DND-41 (cell line): ENCODE results near the gene SLC16A1.

ENCODE experiments used
- ATAC-seq: fragments of 200-7000 bp; cut with Tn5 transposase; 3 replicates; pipeline ENCODE4 v1.9.1; 2021; ENCODE audit warnings: low read depth; ENCODE audit not compliant: insufficient read depth
- DNase-seq: peaks from one replicate; pipeline ENCODE4 v3.0.0-alpha.2; 2020
- H2AFZ ChIP-seq: 2 replicates; pipeline ENCODE4 v1.6.0; 2012; ENCODE audit warnings: low read depth, low read length
- H3K27ac ChIP-seq: 2 replicates; pipeline ENCODE4 v1.5.1; 2012; ENCODE audit warnings: low read length, inconsistent platforms
- H3K27me3 ChIP-seq: fragments of 200-600 bp; sonication (generic); 2 replicates; pipeline ENCODE4 v1.6.0; 2012; ENCODE audit warnings: low read length, mild to moderate bottlenecking, inconsistent platforms; ENCODE audit not compliant: insufficient read depth, poor library complexity
- H3K36me3 ChIP-seq: 2 replicates; pipeline ENCODE4 v1.5.1; 2012; ENCODE audit warnings: low read length, inconsistent platforms; ENCODE audit not compliant: insufficient read depth
- H3K4me1 ChIP-seq: 2 replicates; pipeline ENCODE4 v1.5.1; 2012; ENCODE audit warnings: mild to moderate bottlenecking, low read length; ENCODE audit not compliant: insufficient read depth
- H3K4me2 ChIP-seq: 2 replicates; pipeline ENCODE4 v1.6.0; 2012; ENCODE audit warnings: mild to moderate bottlenecking, moderate library complexity, low read length, inconsistent platforms; ENCODE audit not compliant: insufficient read depth
- H3K4me3 ChIP-seq, 2 experiments: fragments of 200-600 bp in 1 of 2; shearing (Covaris generic) in 1 of 2; 2 replicates each; pipeline ENCODE4 v1.5.1; 2012 to 2016; ENCODE audit warnings: inconsistent platforms in 2 of 2, low read length in 2 of 2, mild to moderate bottlenecking in 2 of 2, low read depth in 1 of 2, moderate library complexity in 1 of 2
- H3K79me2 ChIP-seq: 2 replicates; pipeline ENCODE4 v1.6.0; 2012; ENCODE audit warnings: low read length, inconsistent platforms; ENCODE audit not compliant: insufficient read depth
- H3K9ac ChIP-seq: 2 replicates; pipeline ENCODE4 v1.6.0; 2012; ENCODE audit warnings: low read depth, mild to moderate bottlenecking, inconsistent platforms, low read length, moderate library complexity
- H3K9me3 ChIP-seq: 2 replicates; pipeline ENCODE4 v1.5.1; 2012; ENCODE audit warnings: low read length, moderate library complexity, mild to moderate bottlenecking, inconsistent platforms; ENCODE audit not compliant: insufficient read depth, severe bottlenecking
- H4K20me1 ChIP-seq: 2 replicates; pipeline ENCODE4 v1.6.0; 2012; ENCODE audit warnings: low read length; ENCODE audit not compliant: insufficient read depth
- EZH2 ChIP-seq: IDR thresholded peaks from 3 replicates; pipeline ENCODE4 v1.6.1; 2012; ENCODE audit warnings: borderline replicate concordance, low read depth, mild to moderate bottlenecking, moderate library complexity, low read length, inconsistent platforms; ENCODE audit not compliant: severe bottlenecking
- TF ChIP-seq, protein P1 (sequence below): IDR thresholded peaks from 2 replicates; pipeline ENCODE4 v1.5.1; 2012; ENCODE audit warnings: borderline replicate concordance, low read length, moderate library complexity, mild to moderate bottlenecking; ENCODE audit not compliant: poor library complexity, severe bottlenecking; ENCODE audit errors: extremely low read depth

The SLC16A1 gene

GRCh38 chr1:112879834-112880233, 76.2 kb downstream of the SLC16A1 start:
- no peak for ATAC-seq
- Histone ChIP-seq H3K36me3 (no peaks in the 10 kb centered on the region), H2AFZ (no peak overlapping the region), H3K27me3 (peaks cover 11% of the 10 kb centered on the region), H3K4me2 (no peak overlapping the region), H3K27ac (no peak overlapping the region), H3K4me1 (0 out of 2 replicates have a peak, but pooled peaks cover 3% of the 10 kb centered on the region), H3K4me3 (no peak overlapping the region), H4K20me1 (no peaks in the 10 kb centered on the region), H3K9me3 (no peaks in the 10 kb centered on the region), H3K79me2 (no peaks in the 10 kb centered on the region), H3K9ac (no peak overlapping the region)
- DNase-seq: no peak
- TF ChIP-seq, protein P1, sequence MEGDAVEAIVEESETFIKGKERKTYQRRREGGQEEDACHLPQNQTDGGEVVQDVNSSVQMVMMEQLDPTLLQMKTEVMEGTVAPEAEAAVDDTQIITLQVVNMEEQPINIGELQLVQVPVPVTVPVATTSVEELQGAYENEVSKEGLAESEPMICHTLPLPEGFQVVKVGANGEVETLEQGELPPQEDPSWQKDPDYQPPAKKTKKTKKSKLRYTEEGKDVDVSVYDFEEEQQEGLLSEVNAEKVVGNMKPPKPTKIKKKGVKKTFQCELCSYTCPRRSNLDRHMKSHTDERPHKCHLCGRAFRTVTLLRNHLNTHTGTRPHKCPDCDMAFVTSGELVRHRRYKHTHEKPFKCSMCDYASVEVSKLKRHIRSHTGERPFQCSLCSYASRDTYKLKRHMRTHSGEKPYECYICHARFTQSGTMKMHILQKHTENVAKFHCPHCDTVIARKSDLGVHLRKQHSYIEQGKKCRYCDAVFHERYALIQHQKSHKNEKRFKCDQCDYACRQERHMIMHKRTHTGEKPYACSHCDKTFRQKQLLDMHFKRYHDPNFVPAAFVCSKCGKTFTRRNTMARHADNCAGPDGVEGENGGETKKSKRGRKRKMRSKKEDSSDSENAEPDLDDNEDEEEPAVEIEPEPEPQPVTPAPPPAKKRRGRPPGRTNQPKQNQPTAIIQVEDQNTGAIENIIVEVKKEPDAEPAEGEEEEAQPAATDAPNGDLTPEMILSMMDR: no peak
- no peak for TF ChIP-seq EZH2

- TF ChIP-seq, protein P1: no peak
- no peak for TF ChIP-seq EZH2
Observed at GRCh38 chr1:112878321-112878720, 77.7 kb downstream of the SLC16A1 start.

GRCh38 chr1:112877750-112878149, 78.2 kb downstream of the SLC16A1 start:
- Histone ChIP-seq H3K79me2 (no peaks in the 10 kb centered on the region), H3K36me3 (no peaks in the 10 kb centered on the region), H3K9ac (no peak overlapping the region), H3K27me3 (peaks cover 11% of the 10 kb centered on the region), H4K20me1 (no peaks in the 10 kb centered on the region), H2AFZ (no peak overlapping the region; the same call in 1 of the 2 replicates), H3K4me1 (0 out of 2 replicates have a peak, but pooled peaks cover 3% of the 10 kb centered on the region), H3K4me2 (no peak overlapping the region), H3K9me3 (no peaks in the 10 kb centered on the region), H3K27ac (no peak overlapping the region), H3K4me3 (no peak overlapping the region)
- TF ChIP-seq, protein P1: no peak
- TF ChIP-seq EZH2: no peak
- ATAC-seq (no peak), DNase-seq (no peak)

More at GRCh38 chr1:112878321-112878720, 77.7 kb downstream of the SLC16A1 start:
- Histone ChIP-seq H2AFZ (no peak overlapping the region), H3K27me3 (peaks cover 11% of the 10 kb centered on the region), H3K36me3 (no peaks in the 10 kb centered on the region), H4K20me1 (no peaks in the 10 kb centered on the region), H3K9ac (no peak overlapping the region), H3K4me3 (no peak overlapping the region), H3K27ac (no peak overlapping the region), H3K4me2 (no peak overlapping the region), H3K79me2 (no peaks in the 10 kb centered on the region), H3K4me1 (0 out of 2 replicates have a peak, but pooled peaks cover 3% of the 10 kb centered on the region), H3K9me3 (no peaks in the 10 kb centered on the region)
- DNase-seq (no peak), ATAC-seq (no peak)
